Measurements from ENCODE around the gene GRIN2A.

GRCh38 chr16:9966569-9967157, 215.6 kb downstream of the GRIN2A start:
- TF ChIP-seq POLR2A (IDR thresholded peaks at IDR 0.05) (no peak), CTCF (IDR thresholded peaks at IDR 0.05) (no peak)
